ENCODE results near the gene G6PC2.

DNA sequence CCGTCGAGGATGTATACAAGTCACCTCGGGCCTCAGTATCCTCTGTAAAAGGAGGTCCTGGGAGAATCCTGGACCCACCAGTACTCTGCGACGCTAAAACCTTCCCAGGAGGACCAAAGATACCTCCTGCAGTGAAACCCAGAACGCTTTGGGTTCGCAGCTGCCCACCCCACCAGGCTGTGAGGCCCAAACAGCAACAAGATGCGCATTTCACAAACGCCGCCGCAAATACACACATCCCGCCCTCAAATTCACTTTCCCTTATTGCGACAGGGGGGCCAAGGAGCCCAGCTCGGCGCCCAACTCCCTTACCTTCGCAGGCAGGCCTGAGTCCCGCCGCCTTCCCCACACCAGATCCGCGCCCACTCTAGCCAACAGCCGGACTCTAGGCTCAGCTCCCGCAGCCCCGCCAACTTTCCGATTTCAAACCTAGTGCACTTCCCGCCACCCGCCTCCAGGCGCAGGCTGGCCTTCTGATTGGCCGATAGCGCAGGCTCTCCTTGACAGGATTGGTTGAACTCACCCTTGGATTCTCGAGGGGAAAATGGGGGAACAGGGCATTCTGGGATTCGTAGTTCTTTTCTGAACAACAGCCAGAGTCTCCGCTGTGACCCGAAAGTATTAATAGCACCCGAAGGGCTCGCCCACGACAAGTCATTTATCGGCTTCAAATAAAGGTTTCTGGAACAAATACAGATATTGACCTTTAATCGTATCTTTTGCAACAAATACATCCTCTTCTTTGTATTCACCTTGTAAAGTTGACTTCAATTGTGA is 10.9 kb upstream of the G6PC2 start, which contains the start of gene SPC25:
- TF ChIP-seq, protein P1, sequence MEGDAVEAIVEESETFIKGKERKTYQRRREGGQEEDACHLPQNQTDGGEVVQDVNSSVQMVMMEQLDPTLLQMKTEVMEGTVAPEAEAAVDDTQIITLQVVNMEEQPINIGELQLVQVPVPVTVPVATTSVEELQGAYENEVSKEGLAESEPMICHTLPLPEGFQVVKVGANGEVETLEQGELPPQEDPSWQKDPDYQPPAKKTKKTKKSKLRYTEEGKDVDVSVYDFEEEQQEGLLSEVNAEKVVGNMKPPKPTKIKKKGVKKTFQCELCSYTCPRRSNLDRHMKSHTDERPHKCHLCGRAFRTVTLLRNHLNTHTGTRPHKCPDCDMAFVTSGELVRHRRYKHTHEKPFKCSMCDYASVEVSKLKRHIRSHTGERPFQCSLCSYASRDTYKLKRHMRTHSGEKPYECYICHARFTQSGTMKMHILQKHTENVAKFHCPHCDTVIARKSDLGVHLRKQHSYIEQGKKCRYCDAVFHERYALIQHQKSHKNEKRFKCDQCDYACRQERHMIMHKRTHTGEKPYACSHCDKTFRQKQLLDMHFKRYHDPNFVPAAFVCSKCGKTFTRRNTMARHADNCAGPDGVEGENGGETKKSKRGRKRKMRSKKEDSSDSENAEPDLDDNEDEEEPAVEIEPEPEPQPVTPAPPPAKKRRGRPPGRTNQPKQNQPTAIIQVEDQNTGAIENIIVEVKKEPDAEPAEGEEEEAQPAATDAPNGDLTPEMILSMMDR (IDR thresholded peaks at IDR 0.05): peak in 3 of 4 experiments; percentile 12 to 46 (median 23)
- TF ChIP-seq POLR2A (IDR thresholded peaks at IDR 0.05) (no peak), EP300 (IDR thresholded peaks at IDR 0.05) (no peak)

Data from gastroesophageal sphincter (tissue), 3 donors.